H9 (cell line): ENCODE measurements around the gene ASCL1. TPM values are rescaled to one million over a fixed set of nuclear protein-coding genes. Genes with fewer than 3 reads are reported as not detected.

Experiments used
- DNase-seq: peaks from one replicate; pipeline ENCODE4 v3.0.0-alpha.2; 2017
- H2AFZ ChIP-seq: one replicate; pipeline ENCODE4 v1.6.1; 2013; ENCODE audit warnings: mild to moderate bottlenecking, low read length, control low read depth, moderate library complexity
- H2AK5ac ChIP-seq: 2 replicates; pipeline ENCODE4 v1.6.1; 2013; ENCODE audit warnings: low read length, control low read depth, mixed read lengths; ENCODE audit not compliant: insufficient read length
- H2BK120ac ChIP-seq: one replicate; pipeline ENCODE4 v1.6.1; 2013; ENCODE audit warnings: low read depth, mild to moderate bottlenecking, low read length, control low read depth, inconsistent platforms; ENCODE audit not compliant: poor library complexity, severe bottlenecking
- H2BK12ac ChIP-seq: 2 replicates; pipeline ENCODE4 v1.6.1; 2013; ENCODE audit warnings: low read length, control low read depth, mixed read lengths, low read depth; ENCODE audit not compliant: insufficient read length
- H2BK15ac ChIP-seq: 2 replicates; pipeline ENCODE4 v1.6.1; 2013; ENCODE audit warnings: low read depth, low read length, control low read depth
- H2BK20ac ChIP-seq: one replicate; pipeline ENCODE4 v1.6.1; 2013; ENCODE audit warnings: low read depth, mild to moderate bottlenecking, low read length, control low read depth, inconsistent platforms; ENCODE audit not compliant: poor library complexity, severe bottlenecking
- H2BK5ac ChIP-seq: 2 replicates; pipeline ENCODE4 v1.6.1; 2013; ENCODE audit warnings: low read length, control low read depth, mixed read lengths; ENCODE audit not compliant: insufficient read length
- H3K14ac ChIP-seq: 2 replicates; pipeline ENCODE4 v1.6.1; 2013; ENCODE audit warnings: low read length, control low read depth; ENCODE audit not compliant: insufficient read depth
- H3K18ac ChIP-seq: 2 replicates; pipeline ENCODE4 v1.6.1; 2013; ENCODE audit warnings: low read depth, mild to moderate bottlenecking, mixed read lengths, low read length, control low read depth; ENCODE audit not compliant: insufficient read length
- H3K23ac ChIP-seq: 2 replicates; pipeline ENCODE4 v1.6.1; 2013; ENCODE audit warnings: low read length, control low read depth, mixed read lengths, low read depth; ENCODE audit not compliant: insufficient read length
- H3K23me2 ChIP-seq: 2 replicates; pipeline ENCODE4 v1.6.1; 2013; ENCODE audit warnings: low read depth, mild to moderate bottlenecking, mixed read lengths, low read length, control low read depth; ENCODE audit not compliant: insufficient read length, poor library complexity, severe bottlenecking
- H3K27ac ChIP-seq: 2 replicates; pipeline ENCODE4 v1.5.1; 2013; ENCODE audit warnings: low read length, control low read depth, mixed read lengths, low read depth; ENCODE audit not compliant: insufficient read length
- H3K27me3 ChIP-seq: 2 replicates; pipeline ENCODE4 v1.6.1; 2013; ENCODE audit warnings: low read length, control low read depth, inconsistent platforms; ENCODE audit not compliant: insufficient read depth
- H3K4ac ChIP-seq: 2 replicates; pipeline ENCODE4 v1.6.1; 2013; ENCODE audit warnings: low read depth, mild to moderate bottlenecking, control low read depth, inconsistent platforms, low read length, moderate library complexity
- H3K4me1 ChIP-seq: 2 replicates; pipeline ENCODE4 v1.6.1; 2013; ENCODE audit warnings: low read length, control low read depth, inconsistent platforms; ENCODE audit not compliant: insufficient read depth
- H3K4me2 ChIP-seq: 2 replicates; pipeline ENCODE4 v1.6.1; 2013; ENCODE audit warnings: low read length, control low read depth, mixed read lengths; ENCODE audit not compliant: insufficient read length, insufficient read depth
- H3K56ac ChIP-seq: 2 replicates; pipeline ENCODE4 v1.6.1; 2013; ENCODE audit warnings: low read depth, mild to moderate bottlenecking, mixed read lengths, low read length, control low read depth; ENCODE audit not compliant: insufficient read length
- H3K79me1 ChIP-seq: 2 replicates; pipeline ENCODE4 v1.6.1; 2013; ENCODE audit warnings: low read depth, mild to moderate bottlenecking, moderate library complexity, low read length, control low read depth, inconsistent platforms; ENCODE audit not compliant: insufficient read depth, poor library complexity, severe bottlenecking
- H3K79me2 ChIP-seq: 2 replicates; pipeline ENCODE4 v1.6.1; 2013; ENCODE audit warnings: low read length, control low read depth, inconsistent platforms; ENCODE audit not compliant: insufficient read depth
- H3K9ac ChIP-seq: 2 replicates; pipeline ENCODE4 v1.6.1; 2013; ENCODE audit warnings: low read length, control low read depth, mixed read lengths; ENCODE audit not compliant: insufficient read length; ENCODE audit errors: extremely low read depth
- H3K9me3 ChIP-seq: one replicate; pipeline ENCODE4 v1.6.1; 2013; ENCODE audit warnings: low read depth, low read length, inconsistent platforms; ENCODE audit not compliant: control insufficient read depth
- H3T11ph ChIP-seq: one replicate; pipeline ENCODE4 v1.6.1; 2013; ENCODE audit warnings: mild to moderate bottlenecking, low read length, control low read depth, inconsistent platforms
- H4K20me1 ChIP-seq: one replicate; pipeline ENCODE4 v1.6.1; 2013; ENCODE audit not compliant: control insufficient read depth, insufficient read length, insufficient read depth
- H4K5ac ChIP-seq: 2 replicates; pipeline ENCODE4 v1.6.1; 2013; ENCODE audit warnings: low read depth, mild to moderate bottlenecking, mixed read lengths, low read length, control low read depth; ENCODE audit not compliant: insufficient read length
- H4K8ac ChIP-seq: replicated peaks from 2 replicates; pipeline ENCODE4 v1.6.1; 2013; ENCODE audit warnings: low read length, control low read depth, mixed read lengths, low read depth; ENCODE audit not compliant: insufficient read length
- H4K91ac ChIP-seq: 2 replicates; pipeline ENCODE4 v1.6.1; 2013; ENCODE audit warnings: low read depth, mild to moderate bottlenecking, moderate library complexity, mixed read lengths, low read length, control low read depth; ENCODE audit not compliant: insufficient read length
- H3K27ac Mint-ChIP-seq, 3 experiments: 2 replicates in 2 of 3; 3 replicates in 1 of 3; pipeline ENCODE4 v1.8.0; 2020 to 2021; ENCODE audit warnings: mixed read lengths in 3 of 3, mild to moderate bottlenecking in 1 of 3, moderate library complexity in 1 of 3
- H3K27me3 Mint-ChIP-seq: 2 replicates; pipeline ENCODE4 v1.8.0; 2021; ENCODE audit warnings: low read depth, mild to moderate bottlenecking, moderate library complexity, mixed read lengths
- H3K36me3 Mint-ChIP-seq, 3 experiments: 2 replicates in 2 of 3; 3 replicates in 1 of 3; pipeline ENCODE4 v1.8.0; 2020 to 2021; ENCODE audit warnings: low read depth in 3 of 3, mixed read lengths in 3 of 3; ENCODE audit not compliant: insufficient read depth in 1 of 3
- H3K4me1 Mint-ChIP-seq, 2 experiments: 2 replicates each; pipeline ENCODE4 v1.8.0; 2020; ENCODE audit warnings: mixed read lengths in 2 of 2
- H3K4me3 Mint-ChIP-seq, 2 experiments: 2 replicates in 1 of 2; 3 replicates in 1 of 2; pipeline ENCODE4 v1.8.0; 2020 to 2021; ENCODE audit warnings: mild to moderate bottlenecking in 2 of 2, mixed read lengths in 2 of 2, moderate library complexity in 1 of 2
- H3K9me3 Mint-ChIP-seq, 2 experiments: 2 replicates in 1 of 2; 3 replicates in 1 of 2; pipeline ENCODE4 v1.8.0; 2020; ENCODE audit warnings: mild to moderate bottlenecking in 2 of 2, mixed read lengths in 2 of 2, moderate library complexity in 1 of 2
- CTCF ChIP-seq: fragments of 200-600 bp; sonication (generic); conservative IDR thresholded peaks from 3 replicates; pipeline ENCODE4 v1.8.0; 2021; ENCODE audit warnings: antibody characterized with exemption, mild to moderate bottlenecking
- WGBS: extraction: QIAGEN DNeasy Blood & Tissue Kit; methylation state at CpG from one replicate; pipeline ENCODE4 v1.1.7; 2013; ENCODE audit warnings: missing lambda C conversion rate, low lambda C conversion rate, mixed read lengths; ENCODE audit not compliant: insufficient read length; ENCODE audit errors: extremely low coverage; 5-methylcytosine and 5-hydroxymethylcytosine counted together
- total RNA-seq: library from RNA; stranded (reverse); gene quantifications from 2 replicates; pipeline ENCODE4 v1.2.1, GENCODE V29; 2021

ASCL1 gene
- total RNA-seq, 1 experiment from 2014 or later, result not detected

- Histone ChIP-seq H2BK12ac (no peak overlapping the region), H3K79me2 (no peaks in the 10 kb centered on the region), H3K4ac (no peak overlapping the region), H3K18ac (no peak overlapping the region), H4K20me1 (no peaks in the 10 kb centered on the region), H4K91ac (no peak overlapping the region), H3K79me1 (no peaks in the 10 kb centered on the region), H3K23ac (no peak overlapping the region), H2AFZ (no peak overlapping the region), H3K14ac (no peak overlapping the region), H2BK15ac (no peak overlapping the region), H3K9ac (no peak overlapping the region), H3K4me1 (peaks cover 5% of the 10 kb centered on the region; the same call in 1 of the 2 replicates), H2BK120ac (no peak overlapping the region), H2BK20ac (no peak overlapping the region), H4K8ac (no peak overlapping the region), H3K4me2 (no peak overlapping the region), H3T11ph (no peak overlapping the region), H3K27me3 (peaks cover 82% of the 10 kb centered on the region), H2BK5ac (no peak overlapping the region), H4K5ac (no peak overlapping the region), H3K9me3 (peaks cover 10% of the 10 kb centered on the region), H3K23me2 (peaks cover 10% of the 10 kb centered on the region), H2AK5ac (no peak overlapping the region), H3K56ac (no peak overlapping the region), H3K27ac (no peak overlapping the region)
- peaks cover 46 to 66% of the 10 kb centered on the region in 2 experiments for H3K4me1 Mint-ChIP-seq
- DNase-seq, result no peak
- H3K27ac Mint-ChIP-seq, result no peak overlapping the region
- no CpG with 5 or more reads among the region's 4 CpGs for WGBS
- H3K36me3 Mint-ChIP-seq, result peaks cover 9 to 11% (median 11%) of the 10 kb centered on the region in 3 experiments; a peak in 6 of 7 replicates
- H3K27me3 Mint-ChIP-seq, result peaks cover 100% of the 10 kb centered on the region
- H3K9me3 Mint-ChIP-seq, result peaks cover 15 to 18% of the 10 kb centered on the region in 2 experiments
- no peak for TF ChIP-seq CTCF
- no peak overlapping the region for H3K4me3 Mint-ChIP-seq
Observed at GRCh38 chr12:102963796-102964195, 6.3 kb downstream of the ASCL1 start.
